ENCODE results near the gene CACNA2D3.

Gene CACNA2D3

DNA sequence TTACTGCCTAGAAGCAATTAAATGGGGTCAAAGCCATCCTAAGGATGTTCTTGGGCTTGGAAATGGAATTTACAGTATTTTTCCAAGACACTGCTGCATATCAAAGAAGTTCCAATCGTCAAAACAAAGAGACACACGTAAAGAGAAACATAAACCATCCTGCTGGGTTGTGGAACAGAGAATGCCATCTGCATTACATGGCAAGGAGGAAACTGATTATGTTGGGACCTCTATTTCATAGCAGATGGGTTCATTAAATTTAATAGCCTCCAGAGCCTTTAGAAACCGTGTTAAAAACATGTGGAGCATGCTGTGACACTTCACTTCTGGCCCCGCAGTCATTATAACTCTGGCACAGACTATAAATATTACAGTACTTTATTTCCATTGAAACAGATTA, 650.9 kb downstream of the CACNA2D3 start:
- no peak for DNase-seq

DNA sequence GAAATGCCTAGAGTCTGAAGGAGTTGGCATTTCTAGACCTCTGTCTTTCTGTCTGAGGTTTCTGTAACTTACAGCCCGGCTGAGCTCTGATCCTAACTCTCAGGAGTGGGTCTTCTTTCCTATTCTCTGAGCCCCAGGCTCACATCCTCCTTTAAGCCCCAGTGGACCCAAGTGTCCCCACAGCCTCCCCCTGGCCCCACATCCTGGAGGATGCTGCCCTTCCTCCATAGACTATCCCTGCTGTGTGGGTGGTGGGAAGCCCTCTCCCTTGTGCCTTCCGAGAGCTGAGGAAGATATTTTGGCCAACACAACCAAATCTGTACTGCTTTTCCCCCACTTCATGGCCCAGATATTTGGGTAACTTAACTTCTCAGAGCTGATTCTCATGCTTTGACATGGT, 654.2 kb downstream of the CACNA2D3 start:
- DNase-seq, result no peak

DNA sequence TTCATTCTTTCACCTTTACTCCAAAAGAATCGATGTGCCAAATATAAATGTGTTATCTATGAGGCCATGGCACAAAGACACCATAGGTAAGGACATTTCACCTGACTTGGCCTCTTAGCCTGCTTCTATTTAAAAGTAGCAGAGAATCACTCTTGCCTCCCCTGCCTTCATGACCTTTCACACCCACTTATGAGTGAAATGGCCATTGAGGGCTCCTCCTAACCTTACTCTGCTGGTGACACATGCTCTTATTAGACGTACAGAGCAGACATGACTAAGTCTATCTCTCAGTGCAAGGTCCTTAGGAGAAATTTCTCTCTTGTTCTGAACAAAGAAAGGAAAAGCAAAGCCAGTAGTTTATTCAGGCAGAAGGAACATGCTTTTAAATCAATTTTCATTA, 654.8 kb downstream of the CACNA2D3 start:
- no peak for DNase-seq

DNA sequence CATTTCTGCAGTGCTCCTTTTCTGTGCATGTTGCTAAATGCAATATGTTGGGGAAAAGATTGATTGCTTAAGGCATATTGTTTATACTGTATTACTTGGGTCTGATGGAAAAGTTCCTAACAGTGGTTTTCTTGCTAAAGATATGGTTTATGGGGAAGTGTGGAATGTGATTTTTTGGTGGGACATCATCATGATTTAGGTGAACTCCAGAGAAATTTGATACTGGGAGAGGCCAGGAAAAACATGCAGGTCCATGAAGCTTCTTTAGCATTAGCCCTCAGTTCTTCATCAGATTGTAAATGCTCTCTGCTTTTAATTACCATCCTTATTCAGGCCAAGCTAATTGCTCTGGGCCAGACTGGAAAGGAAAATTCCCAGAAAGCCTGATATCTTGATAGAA, 658.0 kb downstream of the CACNA2D3 start:
- DNase-seq, result no peak

GRCh38 chr3:54781728-54782127, 659.4 kb downstream of the CACNA2D3 start:
- no peak for DNase-seq

- DNase-seq, result no peak
Measured at GRCh38 chr3:54783611-54784010, 661.3 kb downstream of the CACNA2D3 start.

DNA sequence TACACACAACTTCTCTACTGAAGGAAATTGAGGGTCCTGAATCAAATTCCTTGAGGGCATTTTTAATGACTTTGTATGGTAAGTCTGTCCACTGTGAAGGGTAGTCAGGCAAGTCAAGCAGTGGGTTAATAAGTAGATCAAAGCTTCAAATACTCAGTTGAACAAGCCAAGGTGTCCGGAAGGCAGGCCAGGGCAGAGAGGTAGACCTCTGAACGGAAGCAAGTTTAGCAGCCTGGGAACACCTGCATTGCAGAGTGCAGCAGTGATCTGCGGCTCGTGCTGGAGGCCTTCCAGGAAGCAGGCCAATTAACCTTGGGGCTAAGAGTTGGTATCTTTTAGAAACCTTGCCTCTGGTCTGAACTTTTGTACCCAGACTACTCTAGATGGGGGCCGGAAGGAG, 661.7 kb downstream of the CACNA2D3 start:
- no peak for DNase-seq

GRCh38 chr3:54785976-54786375, 663.6 kb downstream of the CACNA2D3 start:
- DNase-seq, result no peak

- no peak for DNase-seq
Measured at GRCh38 chr3:54790051-54790450, 667.7 kb downstream of the CACNA2D3 start.

DNA sequence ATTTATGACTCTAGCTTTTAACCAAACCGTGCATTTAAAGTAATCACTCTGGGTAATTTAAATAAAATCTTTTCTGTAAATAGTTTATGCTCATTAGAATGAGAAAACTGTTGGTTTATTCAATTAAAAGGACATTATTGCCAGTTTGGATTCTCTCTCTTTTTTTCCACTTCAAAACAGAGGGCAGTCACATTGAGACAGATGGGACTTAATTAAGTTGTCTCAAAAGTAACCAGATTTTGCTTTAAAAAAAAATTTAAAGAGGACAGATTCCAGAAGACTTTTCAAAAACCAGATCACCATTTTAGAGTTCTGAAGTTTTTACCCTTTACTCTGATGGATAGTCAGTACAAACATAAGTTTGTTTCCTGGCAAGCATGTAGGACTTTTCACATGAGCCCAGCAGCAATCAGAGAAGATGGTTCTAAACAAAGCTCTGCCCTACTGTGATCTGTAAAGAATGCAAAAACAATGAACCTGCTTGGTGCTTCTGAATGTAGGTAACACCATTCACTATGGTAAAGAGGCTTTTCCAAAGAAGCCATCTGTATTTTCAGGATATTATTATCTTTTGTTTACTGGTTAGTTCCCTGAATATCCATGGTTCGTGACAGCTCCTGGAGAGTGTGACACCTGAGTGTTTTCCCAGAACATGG, 669.3 kb downstream of the CACNA2D3 start:
- no peak for DNase-seq

- no peak for DNase-seq
Measured at GRCh38 chr3:54792584-54792983, 670.2 kb downstream of the CACNA2D3 start.

DNA sequence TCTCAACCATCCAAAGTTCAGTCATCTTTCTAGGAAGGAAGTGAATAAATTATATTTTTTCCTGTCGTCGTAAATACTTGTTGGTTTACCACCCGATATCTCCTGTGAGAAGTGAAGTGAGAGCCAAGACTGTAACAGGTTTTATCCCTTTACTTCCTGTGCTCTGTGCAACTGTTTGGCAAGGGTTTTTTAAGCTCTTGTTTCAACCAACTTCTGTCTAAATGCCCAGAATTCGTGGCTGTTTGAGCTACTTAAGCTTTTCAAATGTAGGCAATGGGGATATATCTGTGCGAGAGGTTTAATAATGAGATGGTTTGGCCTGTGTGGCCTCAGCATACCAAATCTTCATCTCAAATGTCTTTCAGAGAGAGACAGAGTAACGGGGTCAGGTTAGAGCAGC, 670.8 kb downstream of the CACNA2D3 start:
- DNase-seq, result no peak

DNA sequence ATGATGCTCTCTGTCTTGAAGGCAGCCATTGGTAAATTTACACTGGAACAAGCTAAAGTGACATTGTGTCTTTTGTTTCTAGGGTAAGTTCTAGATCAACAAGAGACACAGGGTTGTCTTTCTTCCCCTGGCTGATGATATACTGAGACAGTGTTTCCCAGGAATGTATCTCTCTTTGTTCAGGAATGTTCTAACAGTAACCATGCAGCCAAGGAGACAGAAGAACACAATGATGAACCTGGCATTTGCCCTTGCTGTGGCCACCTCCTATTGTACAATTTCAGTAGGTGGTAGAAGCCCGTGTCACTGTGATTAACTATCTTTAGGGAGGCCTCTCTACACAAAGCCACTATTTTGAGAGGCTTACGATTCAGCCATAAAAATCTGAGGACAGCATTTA, 674.8 kb downstream of the CACNA2D3 start:
- DNase-seq, result no peak

GRCh38 chr3:54800478-54800877, 678.1 kb downstream of the CACNA2D3 start:
- no peak for DNase-seq

GRCh38 chr3:54801977-54802376, 679.6 kb downstream of the CACNA2D3 start:
- DNase-seq, result no peak

DNA sequence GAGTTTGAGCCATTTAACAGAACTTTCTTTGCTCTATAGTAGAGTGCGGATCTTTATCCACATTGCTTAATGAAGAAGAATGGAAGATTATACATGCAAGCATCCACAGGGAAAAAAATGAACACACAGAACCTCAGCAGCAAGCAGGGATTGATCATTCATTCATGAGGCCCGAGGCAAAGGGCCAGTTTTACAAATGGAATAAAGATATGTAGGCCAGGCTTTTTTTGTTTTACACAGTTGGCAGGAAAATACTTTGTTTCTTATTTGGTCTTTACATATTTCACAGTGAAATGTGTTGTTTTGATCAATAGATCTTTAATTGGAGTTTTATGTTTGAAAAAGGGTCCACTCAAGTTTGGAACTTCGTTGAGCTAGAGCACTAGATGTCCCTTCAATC, 688.0 kb downstream of the CACNA2D3 start:
- no peak for DNase-seq

- DNase-seq, result no peak
Measured at GRCh38 chr3:54814224-54814623, 691.9 kb downstream of the CACNA2D3 start.

DNA sequence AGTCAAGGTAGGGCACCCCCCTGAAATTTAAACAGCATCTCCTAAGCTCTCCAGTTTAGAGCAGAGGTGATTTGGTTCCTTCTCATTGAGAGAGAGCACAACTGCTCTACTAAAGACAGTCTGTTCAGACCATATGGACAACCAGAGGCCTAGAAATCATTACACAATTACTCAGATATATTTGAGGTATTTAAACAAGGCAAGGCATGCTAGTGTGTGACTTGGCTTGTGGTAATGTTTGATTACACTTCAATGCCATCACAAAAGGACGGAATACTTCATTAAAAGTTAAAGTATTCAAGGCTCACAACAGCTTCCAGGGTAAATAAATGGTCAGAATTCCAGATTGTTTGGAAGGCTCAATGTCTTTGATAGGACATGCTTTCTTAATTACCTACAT, 695.3 kb downstream of the CACNA2D3 start:
- DNase-seq, result no peak

DNA sequence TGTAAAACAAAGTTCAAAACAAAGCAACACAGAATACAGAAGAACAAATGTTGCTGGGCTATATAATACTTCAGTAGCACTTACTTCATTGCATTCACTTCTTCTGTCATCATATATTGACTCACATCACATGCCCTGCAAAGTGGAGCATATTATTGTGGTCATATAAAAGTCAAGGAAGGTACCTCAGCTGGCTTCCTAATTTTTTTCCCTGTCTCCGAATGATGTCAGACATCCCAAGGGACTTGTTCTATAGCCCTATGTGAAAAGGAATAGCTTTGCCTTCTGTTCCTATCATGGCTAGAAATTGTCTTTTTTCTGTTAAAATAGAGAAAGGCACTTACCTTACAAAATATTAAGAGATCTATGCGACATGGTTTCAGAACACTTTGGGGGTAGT, 696.1 kb downstream of the CACNA2D3 start:
- DNase-seq, result no peak

DNA sequence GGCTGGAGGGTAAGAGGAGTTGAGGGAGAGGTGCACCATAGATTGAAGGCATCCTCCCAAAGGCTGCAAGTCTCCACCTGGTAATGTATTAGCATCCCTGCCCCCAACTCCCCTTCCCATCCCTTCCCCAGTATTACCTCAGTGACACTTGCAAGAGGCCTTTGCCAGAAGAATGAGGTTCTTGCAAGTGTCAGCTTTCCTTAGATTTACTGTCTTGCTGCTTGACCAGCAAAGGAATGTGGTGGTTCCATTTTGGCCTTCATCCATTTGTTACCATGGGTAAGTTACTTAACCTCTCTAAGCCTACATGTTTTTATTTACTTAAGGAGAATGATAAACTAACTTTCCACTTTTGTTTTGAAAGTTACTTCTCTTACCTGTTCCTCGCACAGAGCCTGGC, 696.6 kb downstream of the CACNA2D3 start:
- DNase-seq, result no peak

GRCh38 chr3:54819946-54820345, 697.6 kb downstream of the CACNA2D3 start:
- DNase-seq, result no peak

- no peak for DNase-seq
Measured at GRCh38 chr3:54822206-54822605, 699.9 kb downstream of the CACNA2D3 start.

DNA sequence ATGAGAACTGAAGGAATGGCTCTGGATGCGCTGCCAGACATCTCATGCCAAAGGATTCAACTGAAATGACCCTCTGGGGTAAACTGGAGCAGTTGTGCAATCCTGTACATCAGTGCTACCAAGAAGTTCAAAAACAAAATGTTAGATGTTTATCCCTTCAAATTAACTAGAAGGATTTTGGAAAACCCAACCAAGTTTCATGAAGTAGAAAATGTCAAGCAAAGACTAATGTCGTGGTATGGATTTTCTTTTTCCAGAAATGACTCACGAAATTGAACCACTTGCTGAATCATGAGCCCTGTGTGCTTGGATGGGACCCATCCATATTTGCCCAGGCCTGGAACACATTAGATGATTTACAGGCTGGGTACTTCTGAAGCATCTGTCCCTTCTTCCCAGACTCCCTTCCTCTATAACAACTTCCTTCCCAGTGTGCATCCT, 703.9 kb downstream of the CACNA2D3 start:
- DNase-seq, result no peak

GRCh38 chr3:54827056-54827687, 704.8 kb downstream of the CACNA2D3 start:
- DNase-seq, result no peak

- no peak for DNase-seq
Measured at GRCh38 chr3:54827776-54828175, 705.4 kb downstream of the CACNA2D3 start.

All from CD4-positive, alpha-beta T cell treated with Interleukin-10 for 1 hour (primary cell).